NAMALWA (cell line): ENCODE data around the gene C3orf22.
A peak's percentile ranks its signal among the peaks of the same experiment; 100 is the strongest.
"Not testable (repeated sequence)": the region's sequence is repeated elsewhere in the genome, so short reads cannot be mapped to it uniquely, and the experiment has no call there.

Experiments used
- DNase-seq: peaks from one replicate; pipeline ENCODE4 v3.0.0-alpha.2; 2015; ENCODE audit warnings: low spot score

Gene C3orf22

GRCh38 chr3:126542340-126543241 lies 16.1 kb downstream of the C3orf22 start:
- no peak for DNase-seq

- no peak for DNase-seq
Observed at GRCh38 chr3:126541628-126542339, 16.9 kb downstream of the C3orf22 start.

- no peak for DNase-seq
Observed at GRCh38 chr3:126540951-126541627, 17.6 kb downstream of the C3orf22 start.

- DNase-seq: no peak
Observed at GRCh38 chr3:126540342-126540849, 18.3 kb downstream of the C3orf22 start.

GRCh38 chr3:126539558-126540250 lies 19.0 kb downstream of the C3orf22 start:
- no peak for DNase-seq

- DNase-seq: no peak
Observed at GRCh38 chr3:126538966-126539365, 19.8 kb downstream of the C3orf22 start.

GRCh38 chr3:126538316-126538715 lies 20.4 kb downstream of the C3orf22 start:
- no peak for DNase-seq

GRCh38 chr3:126537730-126538281 lies 20.9 kb downstream of the C3orf22 start:
- peak; percentile 13 for DNase-seq

GRCh38 chr3:126537116-126537729 lies 21.5 kb downstream of the C3orf22 start:
- no peak for DNase-seq

GRCh38 chr3:126536126-126536525 lies 22.6 kb downstream of the C3orf22 start:
- no peak for DNase-seq

- no peak for DNase-seq
Observed at GRCh38 chr3:126535636-126536035, 23.1 kb downstream of the C3orf22 start.

- not testable (repeated sequence) for DNase-seq
Observed at GRCh38 chr3:126534716-126535115, 24.0 kb downstream of the C3orf22 start.

- no peak for DNase-seq
Observed at GRCh38 chr3:126533506-126533905, 25.2 kb downstream of the C3orf22 start.

GRCh38 chr3:126531051-126531330 lies 27.7 kb downstream of the C3orf22 start:
- no peak for DNase-seq

GRCh38 chr3:126530171-126531050 lies 28.3 kb downstream of the C3orf22 start:
- DNase-seq: no peak

GRCh38 chr3:126529585-126530170 lies 29.1 kb downstream of the C3orf22 start:
- DNase-seq: no peak

- DNase-seq: no peak
Observed at GRCh38 chr3:126528800-126529541, 29.8 kb downstream of the C3orf22 start.

GRCh38 chr3:126528419-126528799 lies 30.3 kb downstream of the C3orf22 start:
- DNase-seq: no peak
